GM18498 (cell line): ENCODE data around the gene PTPRK.

Experiments
- ATAC-seq: cut with Tn5 transposase; IDR thresholded peaks from one replicate; pipeline ENCODE4 v1.9.1; 2021; ENCODE audit warnings: mild to moderate bottlenecking, moderate library complexity; ENCODE audit not compliant: unreplicated experiment

PTPRK gene

DNA sequence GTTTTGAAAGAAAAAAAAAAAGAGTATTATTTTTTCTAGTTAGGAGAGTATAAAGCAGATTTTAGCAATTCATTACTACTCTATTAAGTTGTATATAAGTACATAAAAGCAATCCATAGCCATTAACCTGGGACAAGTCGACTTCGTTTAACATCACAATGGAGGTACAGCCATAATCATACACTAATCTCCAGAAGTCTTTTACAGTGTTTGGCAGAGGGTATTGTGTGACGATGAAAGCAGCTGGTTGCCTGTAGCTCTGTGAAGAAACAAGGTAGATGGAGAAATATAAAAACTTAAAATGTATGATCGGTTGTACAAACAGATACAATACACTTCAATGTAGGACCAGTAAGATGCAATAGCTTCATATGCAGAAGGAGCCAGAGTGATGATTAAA, 543.6 kb downstream of the PTPRK start:
- ATAC-seq: no peak

DNA sequence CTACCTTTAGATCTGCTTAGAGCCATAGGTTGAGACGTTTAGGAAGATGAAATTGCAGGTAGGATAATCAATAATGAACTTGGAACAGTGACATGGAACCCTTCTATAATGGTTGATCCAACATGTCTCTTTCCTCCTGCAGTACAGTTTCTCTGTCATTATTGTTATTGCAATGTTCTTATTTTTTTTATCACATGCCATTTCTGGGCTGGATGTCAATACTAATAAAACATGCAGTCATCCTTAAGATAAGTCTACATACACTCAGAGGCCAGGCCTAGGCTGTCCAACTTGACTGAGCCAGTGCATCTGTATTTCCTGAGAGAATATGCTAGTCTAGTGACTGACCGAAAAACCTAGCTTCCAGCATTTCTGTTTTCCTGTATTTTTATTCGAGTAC, 544.3 kb downstream of the PTPRK start:
- ATAC-seq: no peak

DNA sequence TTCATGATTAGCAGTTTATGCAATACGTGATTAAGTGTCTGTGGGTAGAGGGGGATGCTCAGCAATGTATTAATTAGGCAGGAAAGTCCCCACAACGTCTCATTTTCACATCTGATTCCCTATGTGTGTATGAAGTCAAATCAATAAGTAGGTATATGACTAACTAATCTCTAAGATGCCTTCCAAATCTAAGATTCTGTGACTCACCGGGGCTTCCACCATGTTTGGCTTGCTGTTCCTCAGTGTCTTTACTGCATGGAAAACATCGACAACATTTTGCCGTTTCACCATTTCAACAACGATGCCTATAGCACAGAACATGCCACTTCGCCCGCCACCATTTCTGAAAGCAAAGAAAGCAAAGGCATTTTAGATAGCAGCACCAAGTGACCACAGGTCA, 547.6 kb downstream of the PTPRK start:
- no peak for ATAC-seq

DNA sequence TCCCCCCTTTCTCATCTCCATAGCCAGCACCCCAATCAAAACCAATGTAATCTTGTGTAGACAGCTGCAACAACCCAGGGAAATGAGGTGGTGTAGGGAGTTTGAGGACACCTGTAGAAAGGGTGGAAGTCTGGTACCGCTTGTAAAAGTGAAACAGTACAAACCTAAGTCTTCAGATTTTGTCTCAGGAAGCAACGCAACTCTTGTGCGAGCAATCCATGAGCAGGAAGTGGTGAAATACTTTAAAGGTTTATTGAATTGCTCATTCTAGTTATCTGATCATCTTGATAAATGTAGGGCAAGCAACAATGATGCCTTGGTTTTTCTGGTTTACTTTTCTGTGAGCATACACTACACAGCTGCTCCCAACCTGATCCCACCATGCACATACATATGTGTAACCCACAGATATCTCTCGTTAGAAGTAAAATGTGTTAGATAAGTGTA, 548.4 kb downstream of the PTPRK start:
- no peak for ATAC-seq

DNA sequence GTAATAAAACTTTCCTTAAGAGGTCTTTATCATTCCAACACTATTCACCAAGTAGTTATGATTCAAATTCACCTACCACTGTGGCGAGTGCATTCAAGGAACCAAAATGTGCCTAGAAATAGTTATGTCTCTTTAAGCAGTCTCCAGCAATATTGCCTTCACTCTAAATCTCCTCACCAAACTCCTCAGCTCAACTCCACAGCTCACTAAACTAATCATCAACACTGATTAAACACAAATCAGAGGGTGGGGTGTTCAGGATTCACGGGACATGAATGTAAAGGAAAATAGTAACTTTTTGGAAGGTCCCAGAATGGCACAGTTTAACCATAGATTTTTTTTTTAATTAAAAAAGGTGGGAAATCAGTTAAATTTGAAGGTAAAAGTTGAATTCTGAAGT, 549.0 kb downstream of the PTPRK start:
- ATAC-seq: no peak

DNA sequence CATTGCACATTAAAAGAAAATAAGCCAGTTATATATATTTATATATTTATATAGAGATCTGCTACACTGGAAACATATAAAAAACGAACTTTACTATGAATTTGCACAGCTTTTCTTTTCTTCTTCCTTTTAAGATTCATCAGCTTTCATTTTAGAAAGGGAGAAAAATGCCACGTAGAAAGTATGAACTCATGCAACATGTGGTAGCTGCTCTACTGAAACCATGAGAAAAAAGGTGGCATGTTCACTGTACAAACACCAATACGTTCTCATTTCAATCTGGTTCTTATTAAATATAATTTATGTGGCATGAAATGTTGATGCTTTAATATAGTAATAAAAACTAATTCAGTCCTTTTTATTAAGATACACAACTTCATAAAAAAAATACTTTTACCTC, 550.7 kb downstream of the PTPRK start:
- no peak for ATAC-seq

DNA sequence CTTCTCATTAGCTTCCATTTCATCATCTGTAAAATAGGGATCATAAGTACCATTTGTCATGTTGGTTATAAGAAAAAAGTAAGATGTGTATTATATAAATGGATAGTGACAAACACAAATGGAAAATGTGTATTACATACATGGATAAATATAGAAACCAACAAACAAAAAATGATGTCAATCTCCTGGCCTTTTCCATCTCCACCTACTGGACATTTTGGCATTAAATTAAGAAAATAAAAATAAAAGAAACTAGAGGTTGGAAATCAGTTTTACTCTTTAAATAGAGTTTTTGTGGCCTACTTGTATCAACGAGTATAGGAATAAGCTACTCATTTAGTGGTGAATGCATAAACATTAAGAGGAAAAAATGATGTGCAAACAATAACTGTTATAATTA, 552.0 kb downstream of the PTPRK start:
- no peak for ATAC-seq

DNA sequence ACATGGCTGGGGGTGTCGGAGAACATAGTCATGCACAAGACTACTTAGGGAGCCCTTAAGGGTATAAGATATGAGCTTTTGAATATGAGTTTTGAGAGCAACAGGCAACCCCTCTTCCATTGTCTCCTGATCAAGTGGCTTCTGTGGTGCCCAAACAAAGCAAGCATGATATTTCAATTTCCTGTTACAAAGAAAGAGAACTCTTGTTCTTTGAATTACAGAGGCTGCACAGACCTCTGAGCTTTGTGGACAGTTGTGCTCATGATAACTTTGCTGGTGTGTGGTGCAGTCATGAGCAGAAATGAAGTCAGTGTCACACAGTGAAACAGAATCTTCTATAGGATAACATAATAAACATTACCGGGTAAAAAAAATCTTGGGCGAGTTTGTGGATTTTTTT, 552.7 kb downstream of the PTPRK start:
- ATAC-seq: no peak

DNA sequence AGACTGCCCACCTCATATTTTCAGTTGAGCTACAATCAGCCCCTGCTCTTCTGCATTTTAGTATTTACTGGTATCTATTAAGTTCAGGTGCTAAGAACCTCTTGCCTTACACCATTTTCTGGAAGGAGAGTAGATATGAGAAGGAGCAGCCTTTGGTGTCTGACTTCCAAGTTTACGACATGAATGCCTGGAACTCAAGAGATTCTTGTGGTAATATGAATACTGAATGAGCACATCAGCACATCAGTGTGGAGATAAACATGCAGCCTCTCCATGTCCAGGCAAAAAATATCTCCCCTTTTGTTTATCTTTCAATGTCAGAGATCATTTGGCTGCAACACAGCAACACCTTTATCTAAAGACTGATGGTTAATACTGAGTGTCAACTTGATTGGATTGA, 553.8 kb downstream of the PTPRK start:
- no peak for ATAC-seq

DNA sequence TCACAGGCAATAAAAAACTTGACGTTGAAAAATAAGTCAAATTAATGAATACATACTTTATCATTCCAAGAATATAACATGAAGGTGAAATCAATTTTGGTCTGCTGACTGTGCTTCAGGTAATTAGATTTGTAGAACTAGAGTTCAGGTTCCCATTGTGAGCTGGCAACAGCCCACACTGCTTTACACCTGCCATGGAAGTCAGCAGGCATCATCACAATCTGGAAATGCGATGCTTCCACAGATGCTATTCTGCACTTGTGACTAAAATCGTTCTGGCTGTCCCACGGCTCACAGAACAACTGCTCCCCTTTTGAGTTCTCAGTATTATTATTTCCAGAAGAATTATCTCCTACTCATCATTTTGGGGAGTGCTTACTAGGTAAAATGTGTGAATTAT, 556.9 kb downstream of the PTPRK start:
- no peak for ATAC-seq

DNA sequence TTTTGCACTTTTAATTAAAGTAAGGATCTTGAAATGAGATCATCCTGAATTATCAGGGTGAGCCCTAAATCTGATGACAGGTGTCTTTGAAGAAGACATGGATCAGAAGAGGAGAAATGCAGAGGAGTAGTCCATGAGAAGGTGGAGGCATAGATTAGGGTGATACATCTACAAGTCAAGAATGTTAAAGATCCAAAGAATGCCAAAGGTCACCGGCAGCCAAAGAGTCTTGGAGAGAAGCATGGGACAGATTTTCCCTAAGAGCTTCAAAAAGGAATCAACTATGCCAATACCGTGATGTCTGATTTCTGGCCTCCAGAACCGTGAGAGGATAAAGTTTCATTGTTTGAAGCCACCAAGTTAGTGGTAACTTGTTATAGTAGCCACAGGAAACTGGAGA, 560.5 kb downstream of the PTPRK start:
- ATAC-seq: no peak

DNA sequence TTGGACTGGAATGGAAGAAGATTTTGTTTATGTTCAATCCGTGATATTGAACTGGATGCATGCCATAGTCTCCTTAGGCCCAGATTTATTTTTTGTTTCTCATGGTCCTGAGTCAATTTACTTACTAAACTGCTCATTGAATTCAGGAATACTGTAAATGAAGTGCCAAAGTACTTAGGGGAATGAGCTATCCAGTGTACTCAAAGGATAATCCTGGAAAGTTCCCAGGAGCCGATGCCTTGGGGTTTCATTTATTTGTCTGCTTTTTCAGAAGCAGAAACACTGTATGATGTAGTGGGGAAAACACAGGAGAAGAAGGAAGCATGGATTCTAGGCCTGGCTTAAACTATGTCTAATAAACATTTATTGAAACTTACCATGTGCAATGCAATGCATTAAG, 563.4 kb downstream of the PTPRK start:
- ATAC-seq: no peak

DNA sequence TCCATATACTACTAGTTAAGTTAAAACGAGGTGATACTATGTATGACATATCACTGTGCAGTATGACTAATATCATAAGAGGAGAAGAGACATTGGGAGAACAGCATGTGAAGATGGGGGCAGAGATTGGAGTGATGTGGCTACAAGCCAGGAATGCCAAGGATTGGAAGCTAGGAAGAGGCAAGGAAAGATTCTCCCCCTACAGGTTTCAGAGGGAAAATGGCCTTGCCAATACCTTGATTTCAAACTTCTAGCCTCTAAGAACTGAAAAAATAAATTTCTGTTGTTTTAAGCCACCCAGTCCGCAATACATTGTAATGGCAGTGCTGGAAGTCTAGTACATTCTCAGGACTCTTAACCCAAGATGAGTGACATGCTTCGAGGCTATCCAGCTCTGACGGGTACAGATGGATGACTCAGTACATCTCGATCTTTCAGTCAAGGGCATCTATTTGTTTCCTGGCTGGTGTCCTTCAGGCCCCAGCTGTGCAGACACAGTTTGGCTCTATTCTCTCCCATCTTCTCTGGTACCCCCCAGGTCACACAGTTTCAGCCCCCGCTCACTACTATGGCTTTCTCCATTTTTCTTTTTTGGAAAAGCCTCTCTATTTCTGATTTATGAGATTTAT, 564.0 kb downstream of the PTPRK start:
- no peak for ATAC-seq

DNA sequence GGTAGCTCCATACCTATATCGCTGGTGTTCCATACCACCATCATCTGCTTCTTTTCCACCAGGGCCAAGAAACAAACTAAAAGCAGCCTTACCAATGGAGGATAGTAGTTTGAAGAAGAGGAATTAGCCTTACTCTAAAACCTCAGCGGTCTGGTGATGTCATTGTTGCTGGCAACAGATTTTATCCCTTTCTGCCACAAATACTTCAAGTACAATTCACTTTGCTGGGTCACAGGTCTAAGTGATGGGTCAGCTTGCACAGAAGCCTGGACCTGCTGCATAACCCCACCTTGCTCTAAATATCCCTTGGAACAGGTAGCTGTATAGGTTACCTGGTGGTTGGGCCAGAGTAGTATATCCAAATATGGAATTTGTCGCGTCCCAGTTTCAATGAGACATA, 566.3 kb downstream of the PTPRK start:
- no peak for ATAC-seq

DNA sequence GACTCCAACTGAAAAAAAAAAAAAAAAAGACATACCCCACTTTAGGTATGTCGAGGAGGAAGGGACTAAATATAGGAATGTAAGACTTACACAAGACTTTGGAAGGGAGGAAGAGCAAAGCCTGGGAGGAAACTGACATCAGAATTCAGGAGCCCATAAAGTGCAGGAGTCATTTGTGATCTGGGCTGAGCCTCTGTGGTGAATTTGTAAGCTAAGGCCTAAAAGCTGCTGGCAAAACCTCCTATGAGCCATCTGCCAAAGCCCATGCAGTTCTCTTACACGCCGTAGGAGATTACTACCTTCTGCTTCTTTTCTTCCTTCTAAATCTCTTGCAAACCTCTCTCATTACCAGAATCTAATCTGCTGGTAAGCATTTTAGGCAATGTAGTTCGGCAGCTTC, 567.6 kb downstream of the PTPRK start:
- ATAC-seq: no peak

DNA sequence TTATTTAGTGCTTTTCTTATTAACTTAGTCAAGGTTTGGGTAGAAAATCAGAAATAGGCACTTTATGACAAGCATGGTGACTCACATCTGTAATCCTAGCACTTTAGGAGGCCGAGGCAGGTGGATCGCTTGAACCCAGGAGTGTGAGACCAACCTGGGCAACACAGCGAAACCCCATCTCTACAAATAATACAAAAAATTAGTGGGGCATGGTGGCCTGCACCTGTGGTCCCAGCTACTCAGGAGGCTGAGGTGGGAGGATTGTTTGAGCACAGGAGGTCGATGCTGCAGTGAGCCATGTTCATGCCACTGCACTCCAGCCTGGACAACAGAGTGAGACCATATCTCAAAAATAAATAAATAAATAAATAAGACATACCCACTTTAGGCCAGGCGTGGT, 568.2 kb downstream of the PTPRK start:
- no peak for ATAC-seq

DNA sequence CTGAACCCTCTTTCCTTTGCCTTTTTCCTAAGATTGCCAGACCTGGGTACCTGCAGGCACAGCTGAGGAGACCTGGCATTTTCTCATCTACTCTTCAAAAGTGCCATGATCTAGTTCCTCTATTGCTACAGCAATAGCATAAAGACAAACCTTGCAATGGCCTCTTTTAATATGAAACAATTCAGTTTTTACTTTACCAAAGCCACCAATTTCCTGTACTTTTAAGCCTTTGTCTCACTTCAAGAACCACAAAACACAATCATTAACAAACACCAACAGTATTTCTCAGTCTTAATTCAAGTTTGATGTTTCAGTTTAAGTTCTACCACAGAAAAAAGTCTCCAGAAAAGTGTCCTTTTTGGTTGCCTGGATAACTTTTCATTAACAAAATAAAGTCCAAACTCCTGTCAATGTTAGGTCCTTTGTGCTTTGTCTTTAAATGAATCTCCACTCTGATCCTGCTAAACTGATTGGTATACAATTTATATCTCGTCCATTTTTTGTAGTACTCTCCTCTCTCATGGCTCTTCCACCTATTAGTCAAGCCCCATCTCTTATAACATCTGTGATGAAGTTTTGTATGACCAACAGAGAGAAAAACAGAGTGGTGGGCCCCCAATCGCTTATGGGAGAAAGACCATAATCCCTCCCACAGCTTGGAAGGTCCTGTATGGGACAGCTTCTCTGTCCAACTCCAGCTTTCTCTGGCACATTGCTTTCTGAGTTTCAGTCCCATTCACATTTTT, 569.1 kb downstream of the PTPRK start:
- peak; percentile 74 for ATAC-seq

DNA sequence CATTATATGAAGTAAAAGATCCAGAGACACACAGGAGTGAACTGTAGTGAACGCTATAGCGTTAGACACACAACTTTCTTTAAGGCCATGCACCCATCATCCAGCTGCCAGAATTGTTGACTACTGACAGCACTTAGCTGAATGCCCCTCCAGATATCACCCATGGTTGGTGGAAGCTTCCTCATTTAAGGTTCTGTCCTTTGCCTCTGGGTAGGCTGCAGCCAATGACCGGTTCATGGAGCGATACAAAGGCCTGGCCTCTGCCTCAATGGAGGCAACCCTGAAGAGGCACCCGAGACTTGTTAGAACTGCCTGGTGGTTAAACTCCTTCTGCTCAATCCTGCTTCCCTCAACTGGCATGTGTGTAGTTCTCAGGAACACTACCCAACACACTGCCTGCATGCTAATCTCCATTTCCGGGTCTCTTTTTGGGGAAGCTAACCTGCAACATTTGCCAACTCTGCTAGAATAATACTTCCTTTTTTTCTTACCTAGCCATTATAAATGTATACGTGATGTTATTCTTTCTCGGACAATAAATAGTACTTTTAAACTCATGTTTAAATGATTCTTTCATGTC, 569.7 kb downstream of the PTPRK start:
- peak; percentile 38 for ATAC-seq

DNA sequence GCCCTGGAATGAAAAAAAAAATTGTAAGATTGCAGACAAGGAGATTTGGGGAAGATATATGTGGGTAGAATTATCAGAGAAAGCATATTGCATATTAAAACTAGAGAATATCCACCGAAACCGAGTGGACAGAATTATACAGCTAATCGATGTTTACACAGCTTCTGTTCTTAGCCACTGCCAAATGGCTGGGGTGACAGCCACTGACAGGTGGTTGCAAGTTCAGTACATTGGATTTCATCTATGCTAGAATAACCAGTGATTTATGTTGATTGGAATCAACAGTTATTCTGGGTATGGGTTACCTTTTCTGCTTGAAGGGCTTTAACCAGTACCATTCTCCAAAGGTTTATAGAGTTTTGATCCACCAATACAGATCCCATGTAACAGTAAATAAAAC, 571.1 kb downstream of the PTPRK start:
- no peak for ATAC-seq

DNA sequence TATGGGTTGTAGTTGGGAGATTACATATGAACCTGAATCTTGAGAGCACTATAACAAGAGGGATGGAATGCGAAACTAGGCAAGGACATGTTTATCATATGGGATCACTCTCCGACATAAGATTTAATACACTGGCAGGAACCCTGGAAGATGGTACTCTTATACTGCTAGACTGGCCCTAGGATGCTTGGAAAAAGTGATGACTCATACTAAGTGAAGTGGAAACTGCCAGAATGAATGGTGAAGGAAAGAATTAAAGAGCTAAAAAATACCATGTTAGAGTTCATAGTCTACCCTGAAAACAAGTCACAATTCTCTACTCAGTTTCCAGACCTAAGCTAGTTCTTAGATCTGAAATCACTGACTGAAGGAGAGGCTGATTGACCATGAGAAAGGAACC, 574.0 kb downstream of the PTPRK start:
- no peak for ATAC-seq

DNA sequence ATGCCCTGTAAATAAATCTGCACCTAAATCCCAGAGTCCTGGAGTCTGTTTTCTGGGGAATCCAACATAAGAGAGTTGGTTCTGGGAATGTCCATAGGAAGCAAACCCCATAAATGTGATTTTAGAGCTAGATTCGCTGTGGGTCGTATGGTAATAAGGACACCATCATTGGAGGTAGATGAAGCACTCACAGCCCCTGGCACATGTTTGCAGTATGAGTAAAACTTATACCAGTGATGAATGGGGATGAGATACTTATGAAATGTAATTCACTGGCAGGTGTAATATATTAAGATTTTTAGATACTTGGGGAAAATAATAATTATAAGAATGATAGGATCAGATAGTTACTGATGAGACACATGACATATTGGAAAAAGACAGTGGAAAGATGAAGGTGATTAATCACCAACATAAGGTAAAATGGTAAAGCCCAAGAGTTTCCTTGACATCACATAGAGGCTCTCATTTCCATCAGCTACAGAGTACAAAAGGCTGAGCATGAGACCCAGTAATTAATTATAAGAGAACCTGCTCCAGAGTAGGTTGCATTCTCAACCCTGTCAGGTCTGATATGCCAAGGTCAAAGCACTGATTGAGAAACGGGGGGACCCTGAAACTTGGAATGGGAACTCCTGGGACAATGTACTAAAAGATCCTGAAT, 574.8 kb downstream of the PTPRK start:
- ATAC-seq: no peak

DNA sequence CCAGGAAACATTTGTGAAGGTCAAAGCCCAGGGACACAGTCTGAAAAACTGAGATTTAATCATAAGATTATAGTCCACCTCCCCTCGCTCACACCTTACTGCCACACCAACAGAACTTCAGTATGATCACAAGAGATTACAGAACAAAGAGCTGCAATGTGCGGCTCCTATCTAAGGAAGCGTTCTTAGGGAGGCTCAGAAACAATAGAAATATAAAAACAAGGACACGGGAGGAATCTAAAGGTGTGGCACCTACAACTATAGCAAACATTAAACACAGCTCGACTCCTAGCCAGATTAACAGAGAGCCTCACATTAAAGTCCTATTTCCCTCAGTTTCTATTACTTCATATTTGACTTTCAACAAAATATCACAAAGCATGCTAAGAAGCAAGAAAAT, 579.2 kb downstream of the PTPRK start:
- no peak for ATAC-seq
